ENCODE measurements around the gene PTX3. TPM values are rescaled to one million over a fixed set of nuclear protein-coding genes. Genes with fewer than 3 reads are reported as not detected.

Gene PTX3
- total RNA-seq, result 618 TPM
- long read RNA-seq, transcript PTX3-201 (3 exons, 1,940 nt), result major isoform, 112 of 190 reads
- long read RNA-seq, partial matches to known transcripts, result 70 of 190 reads
- long read RNA-seq, other reads (novel, unspliced or antisense), result 8 of 190 reads

GRCh38 chr3:157436583-157437291, at the start of gene PTX3:
Gene PTX3 (plus strand): TSS chr3:157436850. CDS start chr3:157436934, 84 bp downstream.
- no peak for DNase-seq (ENCODE audit: low spot score)

DNA sequence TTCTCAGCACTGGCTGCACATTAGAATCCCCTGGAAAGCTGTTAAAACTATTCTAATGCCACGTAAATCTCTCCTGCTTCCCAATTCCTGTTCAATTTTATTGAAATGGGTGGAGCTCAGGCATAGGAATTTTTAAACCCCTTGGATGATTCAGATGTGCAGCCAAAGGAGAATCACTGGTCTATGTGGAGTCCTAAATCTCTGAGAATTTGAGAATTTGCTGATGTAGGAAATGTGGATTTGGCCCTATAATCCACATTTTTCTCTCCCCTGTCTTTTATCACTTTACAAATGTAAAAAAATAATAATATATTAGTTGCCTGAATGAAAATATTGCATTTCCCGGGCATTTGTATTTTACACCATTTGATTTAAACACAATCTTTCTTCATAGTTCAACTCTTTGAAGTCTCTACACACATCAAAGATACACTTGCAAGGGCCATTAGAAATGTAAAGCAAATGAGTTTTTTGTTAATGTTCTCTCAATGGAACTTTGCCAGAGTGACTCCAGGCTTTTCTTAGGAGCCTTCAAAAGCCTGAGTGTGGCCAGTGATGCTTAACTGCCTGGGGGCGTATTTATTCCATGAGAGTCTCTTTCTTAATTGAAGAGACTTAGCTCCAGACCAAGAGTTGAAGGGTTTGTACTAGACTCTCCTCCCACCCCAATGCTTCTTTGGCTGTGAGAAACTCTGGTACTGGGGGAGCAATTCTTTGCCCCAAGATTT, 48.8 kb upstream of the PTX3 start:
- no peak for DNase-seq (ENCODE audit: low spot score)

DNA sequence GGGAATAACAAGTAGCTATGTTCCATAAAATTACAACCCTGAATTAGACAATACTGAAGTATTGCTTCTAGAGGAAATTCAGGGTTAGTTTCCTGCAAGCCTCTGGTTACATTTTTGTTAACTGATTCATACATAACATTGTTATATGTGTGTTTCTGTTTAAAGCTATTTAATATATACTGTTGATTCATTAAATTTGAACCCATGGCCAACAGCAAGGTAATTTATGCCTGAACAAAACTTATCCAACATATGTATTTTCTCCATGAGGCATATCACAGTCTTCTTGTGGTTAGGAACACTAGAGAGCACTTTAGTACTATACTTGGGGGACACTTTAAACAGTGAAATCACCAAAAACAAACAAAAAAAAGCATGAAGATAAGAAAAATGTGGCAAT, 47.7 kb upstream of the PTX3 start:
- DNase-seq (ENCODE audit: low spot score), result no peak

DNA sequence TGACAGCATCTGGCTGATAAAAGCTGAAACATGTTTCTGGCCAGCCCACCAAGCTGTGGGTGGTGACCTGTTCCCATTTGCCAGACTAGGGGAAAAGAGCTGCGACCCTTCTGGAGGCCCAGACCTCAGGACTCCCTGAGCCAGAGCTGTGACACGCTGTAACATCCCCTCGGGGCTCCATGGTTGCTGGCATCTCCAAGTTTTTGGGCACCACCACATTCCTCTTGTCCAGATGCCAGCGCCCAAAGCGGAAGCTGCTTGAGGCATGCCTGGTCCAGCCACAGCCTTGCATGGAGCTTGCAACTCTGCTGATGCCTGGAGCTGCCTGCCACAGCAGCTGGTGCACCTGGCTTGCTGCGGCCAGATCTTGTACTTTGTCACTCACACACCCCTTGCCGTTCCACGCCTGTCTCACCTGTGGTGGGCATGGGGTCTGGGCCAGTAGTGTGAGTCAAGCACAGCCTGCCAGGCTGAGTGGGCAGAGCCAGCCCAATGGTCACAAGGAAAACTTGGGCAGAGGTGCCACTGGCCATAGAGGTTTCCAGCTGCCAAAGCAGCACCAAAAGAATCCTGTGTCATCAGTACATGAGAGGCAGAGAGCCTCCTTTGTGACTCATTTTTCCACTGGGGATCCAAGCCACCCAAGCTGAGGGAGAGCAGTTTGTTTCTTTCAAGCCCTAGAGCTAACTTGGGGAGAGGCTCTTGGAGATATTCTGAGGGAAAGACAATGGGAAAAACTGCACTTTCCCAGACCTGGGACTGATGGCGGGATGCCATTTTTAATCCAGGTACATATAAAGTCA, 45.7 kb upstream of the PTX3 start:
- no peak for DNase-seq (ENCODE audit: low spot score)

DNA sequence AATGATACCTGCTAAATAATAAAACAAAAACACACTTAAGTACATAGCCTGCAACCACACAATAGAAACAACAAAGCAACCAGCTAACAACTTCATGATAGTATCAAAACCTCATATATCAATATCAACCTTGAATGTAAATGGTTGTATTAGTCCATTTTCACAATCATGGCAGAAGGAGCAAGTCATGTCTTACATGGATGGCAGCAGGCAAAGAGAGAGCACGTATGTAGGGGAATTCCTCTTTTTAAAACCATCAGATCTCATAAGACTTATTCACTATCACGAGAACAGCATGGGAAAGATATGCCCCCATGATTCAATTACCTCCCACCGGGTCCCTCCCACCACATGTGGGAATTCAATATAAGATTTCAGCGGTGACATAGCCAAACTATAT, 44.5 kb upstream of the PTX3 start:
- no peak for DNase-seq (ENCODE audit: low spot score)

DNA sequence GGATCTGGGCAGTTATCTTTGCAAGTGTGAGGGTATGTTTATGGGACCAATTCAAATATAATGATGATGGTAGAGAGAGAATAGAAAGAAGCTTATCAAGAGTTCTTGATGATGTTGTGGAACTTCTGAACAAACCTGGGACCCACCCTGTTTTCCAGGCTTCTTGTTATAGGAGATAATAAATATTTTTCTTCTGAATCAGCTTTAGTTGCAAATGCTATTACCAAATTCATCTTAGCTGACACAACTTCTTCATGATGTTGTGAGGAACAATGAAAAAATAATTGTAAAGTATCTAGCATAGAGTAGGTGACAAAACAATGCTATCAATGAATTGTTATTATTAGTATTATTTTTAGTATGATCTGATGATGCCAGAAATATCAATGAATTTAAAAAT, 43.5 kb upstream of the PTX3 start:
- no peak for DNase-seq (ENCODE audit: low spot score)

GRCh38 chr3:157394411-157394810, 42.2 kb upstream of the PTX3 start:
- no peak for DNase-seq (ENCODE audit: low spot score)

GRCh38 chr3:157398598-157398997, 38.1 kb upstream of the PTX3 start:
- no peak for DNase-seq (ENCODE audit: low spot score)

- no peak for DNase-seq (ENCODE audit: low spot score)
Measured at GRCh38 chr3:157404381-157404780, 32.3 kb upstream of the PTX3 start.

DNA sequence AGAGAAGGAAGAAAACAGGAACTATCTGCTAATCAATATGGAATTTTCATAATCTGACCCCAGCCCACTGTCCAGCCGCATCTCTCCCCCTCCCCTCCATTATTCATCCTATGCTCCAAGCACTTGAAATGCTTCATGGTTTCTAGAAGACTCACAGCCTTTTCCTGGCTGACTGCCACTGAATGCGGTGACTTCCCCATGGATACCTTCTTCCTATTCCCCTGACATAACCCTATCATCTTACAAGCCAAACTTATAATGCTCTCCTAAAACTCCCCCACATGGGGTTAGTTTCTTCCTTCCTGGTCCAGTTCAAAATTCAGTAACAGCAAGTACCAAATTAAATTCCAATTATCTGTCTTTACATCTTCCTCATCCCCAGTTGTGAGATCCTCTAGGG, 31.2 kb upstream of the PTX3 start:
- DNase-seq (ENCODE audit: low spot score), result no peak

DNA sequence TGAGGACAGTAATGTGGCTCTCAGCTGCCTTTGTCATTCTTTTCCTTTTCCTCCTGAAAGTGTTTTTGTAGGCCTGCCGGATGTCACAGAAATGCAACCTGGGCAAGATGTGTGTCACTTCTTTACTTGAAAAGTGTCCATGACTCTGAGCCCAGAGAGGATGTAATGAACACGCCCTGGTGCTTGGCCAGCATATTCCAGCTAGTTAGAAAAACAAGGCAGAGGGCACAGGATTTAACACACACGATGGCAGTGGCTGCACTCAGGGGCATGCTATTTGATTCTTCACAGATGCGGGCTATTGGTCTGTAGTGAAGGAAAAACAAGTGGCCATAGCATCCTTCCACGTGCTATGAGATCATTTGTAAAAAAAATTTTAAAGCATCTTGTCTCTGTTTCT, 30.3 kb upstream of the PTX3 start:
- DNase-seq (ENCODE audit: low spot score), result no peak

- DNase-seq (ENCODE audit: low spot score), result no peak
Measured at GRCh38 chr3:157407769-157408168, 28.9 kb upstream of the PTX3 start.

GRCh38 chr3:157408499-157409149, 28.0 kb upstream of the PTX3 start:
- no peak for DNase-seq (ENCODE audit: low spot score)

DNA sequence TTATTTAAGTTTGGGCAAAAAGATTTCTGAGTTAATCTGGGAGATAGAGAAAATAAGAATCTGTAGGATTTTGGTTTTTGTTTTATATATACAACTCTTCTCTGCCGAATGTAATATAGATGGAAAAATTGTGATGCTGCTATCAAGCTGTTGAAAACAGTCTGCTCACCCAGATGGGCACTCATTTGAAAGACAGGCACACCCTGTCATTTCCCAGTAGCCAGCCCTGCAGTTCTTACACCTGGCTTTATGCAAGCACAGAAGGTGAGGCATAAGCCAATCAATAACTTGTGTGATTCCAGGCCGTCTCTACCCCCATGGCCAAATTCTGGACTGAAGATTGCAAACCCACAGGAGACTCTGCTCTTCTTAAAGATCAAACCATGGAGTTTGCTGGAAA, 27.1 kb upstream of the PTX3 start:
- DNase-seq (ENCODE audit: low spot score), result no peak

DNA sequence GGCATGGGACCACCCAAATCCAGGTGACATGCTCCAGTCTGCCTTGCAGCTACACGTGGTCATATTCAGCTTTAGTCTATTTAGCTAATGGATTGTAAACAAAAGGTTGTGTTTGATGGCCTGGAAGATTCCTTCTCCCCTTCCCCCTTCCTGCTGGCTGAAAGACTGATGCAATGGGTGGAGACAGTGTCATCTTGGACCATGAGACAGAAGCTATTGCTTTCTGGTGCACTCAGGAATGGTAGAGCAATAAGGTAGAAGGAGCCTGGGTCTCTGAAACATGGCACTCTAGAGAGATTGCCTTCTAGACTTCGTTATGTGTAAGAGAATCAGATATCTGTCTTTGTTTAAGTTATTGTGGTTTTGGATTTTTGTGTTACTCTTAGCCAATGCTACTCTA, 25.7 kb upstream of the PTX3 start:
- DNase-seq (ENCODE audit: low spot score), result no peak

- DNase-seq (ENCODE audit: low spot score), result no peak
Measured at GRCh38 chr3:157412323-157412855, 24.3 kb upstream of the PTX3 start.

DNA sequence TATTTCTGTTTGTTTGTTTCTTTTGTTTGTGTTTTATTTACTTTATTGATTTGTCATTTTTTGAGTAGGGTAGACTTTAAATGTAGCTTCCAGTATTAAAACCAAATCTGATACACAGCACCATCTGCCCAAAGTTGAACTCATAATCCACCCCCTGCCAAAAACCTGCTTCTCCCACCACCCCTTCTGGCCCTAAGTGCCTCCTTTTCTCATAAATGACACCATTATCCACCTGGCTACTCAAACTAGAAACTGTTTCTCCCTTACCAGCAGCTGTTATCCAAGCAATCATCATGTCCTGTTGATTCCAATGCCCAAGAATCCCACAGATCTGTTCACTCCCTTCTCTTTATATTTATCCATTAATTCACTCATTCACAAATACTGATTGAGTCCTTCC, 21.8 kb upstream of the PTX3 start:
- no peak for DNase-seq (ENCODE audit: low spot score)

DNA sequence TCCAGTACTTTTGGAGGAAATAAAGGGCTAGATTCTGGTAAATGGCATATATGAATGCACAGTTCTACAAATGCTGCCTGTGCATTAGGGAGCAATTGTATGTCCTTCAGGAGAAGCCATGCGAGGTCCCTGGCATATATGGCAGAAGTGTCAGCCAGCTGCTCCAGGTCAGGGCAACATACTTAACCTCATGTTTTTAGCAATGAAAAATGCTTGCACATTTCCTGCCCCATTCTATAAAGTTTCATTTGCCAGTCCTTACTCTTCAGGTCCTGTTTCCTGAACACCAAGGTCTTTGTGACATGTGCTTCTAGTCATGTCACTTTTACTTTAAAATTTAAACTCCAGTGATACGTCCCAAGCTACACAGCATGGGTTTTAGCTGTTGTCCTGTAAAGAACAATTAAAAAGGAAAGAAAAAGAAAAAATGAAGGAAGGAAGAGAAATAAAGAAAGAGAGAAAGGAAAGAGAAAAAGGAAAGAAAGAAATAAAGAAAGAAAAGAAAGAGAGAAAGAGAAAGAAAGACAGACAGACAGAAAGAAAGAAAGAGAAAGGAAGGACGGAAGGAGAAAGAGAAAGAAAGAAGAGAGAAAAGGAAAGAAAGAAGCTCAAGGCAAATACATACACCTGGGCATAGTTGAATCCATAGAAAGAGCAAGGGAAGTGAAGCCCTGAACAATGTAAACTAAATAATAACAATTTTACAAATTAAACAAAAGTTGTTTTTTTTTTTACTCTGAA, 20.1 kb upstream of the PTX3 start:
- no peak for DNase-seq (ENCODE audit: low spot score)

DNA sequence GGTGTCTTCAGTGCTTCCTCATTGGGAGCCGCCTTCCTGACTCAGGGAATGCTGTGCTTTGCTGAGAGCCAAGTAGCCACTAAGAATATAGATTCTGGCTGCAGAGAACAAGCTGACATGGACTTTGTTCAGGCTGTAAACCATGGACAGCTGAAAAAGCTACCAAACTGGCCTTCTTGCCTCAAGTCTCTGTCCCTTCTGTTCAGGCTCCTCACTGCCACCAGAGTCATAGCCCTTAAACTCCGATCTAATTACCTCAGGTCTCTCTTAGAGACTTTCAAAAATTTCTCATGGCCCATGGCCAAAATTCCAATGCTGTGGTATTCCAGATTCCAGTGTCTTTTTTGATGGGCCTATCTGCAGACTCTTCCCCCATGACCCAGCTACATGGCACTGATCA, 19.4 kb upstream of the PTX3 start:
- no peak for DNase-seq (ENCODE audit: low spot score)

GRCh38 chr3:157418104-157418503, 18.5 kb upstream of the PTX3 start:
- no peak for DNase-seq (ENCODE audit: low spot score)

Measured in mesenteric fat pad (tissue), 1 donor.